Activated CD8-positive, alpha-beta T cell treated with anti-CD3 and anti-CD28 coated beads for 36 hours (primary cell): ENCODE measurements around the gene FHIP1A. TPM values are rescaled to one million over a fixed set of nuclear protein-coding genes. Genes with fewer than 3 reads are reported as not detected.
"Not testable (repeated sequence)": the region's sequence is repeated elsewhere in the genome, so short reads cannot be mapped to it uniquely, and the experiment has no call there.

Experiments
- ATAC-seq: fragments of 200-7000 bp; cut with Tn5 transposase; one replicate; pipeline ENCODE4 v1.10.0; 2021; ENCODE audit warnings: mild to moderate bottlenecking, moderate library complexity
- CTCF ChIA-PET: fragments of 350-600 bp; sonication (Branson Sonifier 250); formaldehyde crosslinking; loops from one replicate; lab custom pipeline; 2021; ENCODE audit warnings: antibody characterized with exemption; lab: Charles Lee
- POLR2A ChIA-PET: fragments of 350-600 bp; sonication (Branson Sonifier 250); formaldehyde crosslinking; loops from one replicate; lab custom pipeline; 2021; ENCODE audit warnings: antibody characterized with exemption; lab: Charles Lee
- DNase-seq: peaks from one replicate; pipeline ENCODE4 v3.0.0-alpha.2; 2020
- H3K27ac Mint-ChIP-seq: one replicate; pipeline ENCODE4 v1.8.0; 2021; ENCODE audit warnings: mild to moderate bottlenecking, mixed read lengths
- H3K27me3 Mint-ChIP-seq: one replicate; pipeline ENCODE4 v1.8.0; 2021; ENCODE audit warnings: mixed read lengths
- H3K36me3 Mint-ChIP-seq: one replicate; pipeline ENCODE4 v1.8.0; 2021; ENCODE audit warnings: low read depth, mixed read lengths
- H3K4me1 Mint-ChIP-seq: one replicate; pipeline ENCODE4 v1.8.0; 2021; ENCODE audit warnings: low read depth, mixed read lengths
- H3K4me3 Mint-ChIP-seq: one replicate; pipeline ENCODE4 v1.8.0; 2021; ENCODE audit warnings: mild to moderate bottlenecking, moderate library complexity, mixed read lengths
- H3K9me3 Mint-ChIP-seq: one replicate; pipeline ENCODE4 v1.8.0; 2021; ENCODE audit warnings: mixed read lengths
- CTCF ChIP-seq: fragments of 200-600 bp; IDR thresholded peaks from one replicate; pipeline ENCODE4 v1.8.0; 2022; ENCODE audit warnings: antibody characterized with exemption, mild to moderate bottlenecking
- intact Hi-C: fragments of 100-400 bp; cut with micrococcal nuclease; formaldehyde crosslinking; loops from one replicate; pipeline ENCODE4 v1.10.0; 2022
- total RNA-seq, 2 experiments: library from RNA; stranded (reverse); gene quantifications; one replicate each; pipeline ENCODE4 v1.2.3, GENCODE V29; 2021

The FHIP1A gene
- total RNA-seq, 2 experiments from 2014 or later, result 0.76 to 0.86 TPM

- no peak for TF ChIP-seq CTCF
- POLR2A ChIA-PET, result no interaction called here
- peaks cover 2% of the 10 kb centered on the region for H3K27me3 Mint-ChIP-seq
- intact Hi-C loops, result no loop called here
- H3K4me3 Mint-ChIP-seq, result no peak overlapping the region
- no peaks in the 10 kb centered on the region for H3K36me3 Mint-ChIP-seq
- no peak for ATAC-seq
- H3K4me1 Mint-ChIP-seq, result no peaks in the 10 kb centered on the region
- H3K27ac Mint-ChIP-seq, result no peak overlapping the region
- CTCF ChIA-PET, result no interaction called here
- no peaks in the 10 kb centered on the region for H3K9me3 Mint-ChIP-seq
- no peak for DNase-seq
Observed at GRCh38 chr4:151400343-151400742, 8.6 kb upstream of the FHIP1A start.

DNA sequence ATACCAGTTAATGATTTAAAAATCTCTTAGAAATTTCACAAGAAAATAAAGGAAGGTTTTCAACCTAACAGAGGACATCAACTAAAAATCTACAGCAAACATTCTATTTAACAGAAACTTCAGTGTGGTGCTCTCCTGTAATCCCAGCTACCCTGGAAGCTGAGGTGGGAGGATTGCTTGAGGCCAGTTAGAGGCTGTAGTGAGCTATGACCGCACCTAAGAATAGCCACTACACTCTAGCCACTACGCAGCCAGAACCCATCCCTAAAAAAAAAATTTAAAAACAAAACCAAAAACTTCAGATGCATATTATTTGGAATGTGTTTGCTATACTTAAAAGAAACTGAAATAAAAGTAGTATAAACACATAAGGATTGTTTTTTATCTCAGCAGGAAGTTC lies 7.2 kb upstream of the FHIP1A start:
- ATAC-seq, result no peak
- intact Hi-C loops, result no loop called here
- H3K4me1 Mint-ChIP-seq, result no peaks in the 10 kb centered on the region
- H3K4me3 Mint-ChIP-seq, result no peak overlapping the region
- H3K27ac Mint-ChIP-seq, result no peak overlapping the region
- peaks cover 8% of the 10 kb centered on the region for H3K27me3 Mint-ChIP-seq
- no peak for DNase-seq
- ChIA-PET CTCF (no interaction called here), POLR2A (no interaction called here)
- H3K9me3 Mint-ChIP-seq, result no peaks in the 10 kb centered on the region
- no peak for TF ChIP-seq CTCF
- H3K36me3 Mint-ChIP-seq, result no peaks in the 10 kb centered on the region

GRCh38 chr4:151402145-151402865 lies 6.7 kb upstream of the FHIP1A start:
- ChIA-PET POLR2A (no interaction called here), CTCF (no interaction called here)
- Mint-ChIP-seq H3K27ac (no peak overlapping the region), H3K4me1 (peaks cover under 1% of the 10 kb centered on the region), H3K36me3 (no peaks in the 10 kb centered on the region), H3K9me3 (no peaks in the 10 kb centered on the region), H3K27me3 (peaks cover 14% of the 10 kb centered on the region), H3K4me3 (no peak overlapping the region)
- DNase-seq, result no peak
- no peak for ATAC-seq
- no peak for TF ChIP-seq CTCF
- intact Hi-C loops, result no loop called here

DNA sequence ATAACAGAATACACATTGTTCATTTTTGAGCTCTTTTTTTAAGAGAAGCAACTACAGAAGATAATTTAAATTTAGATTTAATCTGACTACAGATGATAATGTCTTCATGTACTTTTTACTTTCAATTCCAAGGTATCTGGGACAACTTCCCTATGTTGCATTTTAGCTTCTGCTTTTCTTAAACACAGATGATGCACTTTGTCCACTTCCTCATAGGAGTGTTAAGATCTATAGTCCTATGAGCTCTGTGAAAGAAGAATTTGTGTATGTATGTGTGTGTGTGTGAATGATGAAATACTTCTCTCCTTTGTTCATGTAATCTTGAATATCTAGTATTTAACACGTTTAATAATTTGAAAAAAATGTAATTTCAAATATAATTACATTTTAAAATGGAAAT lies 5.3 kb upstream of the FHIP1A start:
- H3K36me3 Mint-ChIP-seq, result no peaks in the 10 kb centered on the region
- peaks cover 21% of the 10 kb centered on the region for H3K27me3 Mint-ChIP-seq
- ATAC-seq (no peak), DNase-seq (no peak)
- intact Hi-C loops, result no loop called here
- H3K4me1 Mint-ChIP-seq, result peaks cover 14% of the 10 kb centered on the region
- ChIA-PET POLR2A (no interaction called here), CTCF (interaction anchor here (0.6 to 0.8 kb wide), 2 partner anchors 15 to 130 kb away, joined by 3 read pairs; no protein-coding TSS in a partner anchor)
- H3K4me3 Mint-ChIP-seq, result no peak overlapping the region
- H3K9me3 Mint-ChIP-seq, result no peaks in the 10 kb centered on the region
- no peak for TF ChIP-seq CTCF
- no peak overlapping the region for H3K27ac Mint-ChIP-seq

GRCh38 chr4:151404802-151405201 lies 4.2 kb upstream of the FHIP1A start:
- H3K9me3 Mint-ChIP-seq, DNase-seq, H3K27ac Mint-ChIP-seq, ATAC-seq, H3K36me3 Mint-ChIP-seq, H3K4me3 Mint-ChIP-seq, intact Hi-C loops: not testable (repeated sequence)
- POLR2A ChIA-PET, result interaction anchor here (0.7 kb wide), 1 partner anchor 643 kb away, joined by 3 read pairs; no protein-coding TSS in a partner anchor
- Mint-ChIP-seq H3K27me3 (peaks cover 30% of the 10 kb centered on the region), H3K4me1 (peaks cover 21% of the 10 kb centered on the region)
- CTCF ChIA-PET, result interaction anchor here (0.6 kb wide), 1 partner anchor 41 kb away, joined by 3 read pairs; no protein-coding TSS in a partner anchor
